Endothelial cell of umbilical vein (primary cell): ENCODE data around the gene TMEM135. TPM values are rescaled to one million over a fixed set of nuclear protein-coding genes. Genes with fewer than 3 reads are reported as not detected.
A peak's percentile ranks its signal among the peaks of the same experiment; 100 is the strongest.

Source experiments
- BruUV-seq: library from RNA; stranded (reverse); fragments of 400-500 nt; replicated peaks from 2 replicates; lab custom pipeline; 2021; lab: Mats Ljungman, UMichigan
- CTCF ChIA-PET: fragments of 300-600, 350-600 bp; sonication (Branson Sonifier 250); formaldehyde crosslinking; loops from one replicate; lab custom pipeline; 2021; ENCODE audit warnings: antibody characterized with exemption, inconsistent platforms; lab: Charles Lee
- POLR2A ChIA-PET: fragments of 300-600, 350-600 bp; sonication (Branson Sonifier 250); formaldehyde crosslinking; loops from one replicate; lab custom pipeline; 2021; ENCODE audit warnings: antibody characterized with exemption, inconsistent platforms; lab: Charles Lee
- DNase-seq: peaks from one replicate; pipeline ENCODE4 v3.0.0-alpha.2; 2011; ENCODE audit warnings: low read depth, low spot score
- FAIRE-seq: peaks from 2 replicates; lab custom pipeline; 2011; peaks lifted over from hg19 to GRCh38; lab: Jason Lieb, UNC
- H2AFZ ChIP-seq: 2 replicates; pipeline ENCODE4 v1.6.0; 2012; ENCODE audit warnings: low read depth, low read length, control low read depth, inconsistent platforms
- H3K27ac ChIP-seq: 2 replicates; pipeline ENCODE4 v1.5.1; 2011; ENCODE audit warnings: low read depth, mild to moderate bottlenecking, control low read depth, low read length, moderate library complexity; ENCODE audit not compliant: insufficient read depth
- H3K27me3 ChIP-seq, 2 experiments: 2 replicates each; pipeline versions ENCODE4 v1.6.0 to v1.6.1; 2011; ENCODE audit warnings: low read length in 2 of 2, mixed read lengths in 1 of 2; ENCODE audit not compliant: control insufficient read depth in 2 of 2, insufficient read depth in 2 of 2
- H3K36me3 ChIP-seq, 2 experiments: 2 replicates in 1 of 2; 3 replicates in 1 of 2; pipeline ENCODE4 v1.5.1; 2011; ENCODE audit warnings: low read length in 2 of 2, mild to moderate bottlenecking in 1 of 2, moderate library complexity in 1 of 2; ENCODE audit not compliant: control insufficient read depth in 2 of 2, insufficient read depth in 2 of 2; ENCODE audit errors: extremely low read depth in 1 of 2
- H3K4me1 ChIP-seq: 3 replicates; pipeline ENCODE4 v1.5.1; 2011; ENCODE audit warnings: mild to moderate bottlenecking, low read length; ENCODE audit not compliant: control insufficient read depth, insufficient read depth; ENCODE audit errors: extremely low read depth
- H3K4me2 ChIP-seq: 2 replicates; pipeline ENCODE4 v1.6.1; 2011; ENCODE audit warnings: low read length, control low read depth, mixed read lengths; ENCODE audit not compliant: insufficient read depth
- H3K4me3 ChIP-seq, 3 experiments: fragments of 200-600 bp in 1 of 3; sonication (generic), shearing (Covaris generic) in 1 of 3; replicated peaks in 1 of 3; 2 replicates each; pipeline ENCODE4 v1.5.1; 2011 to 2016; ENCODE audit warnings: control low read depth in 3 of 3, low read length in 3 of 3, mild to moderate bottlenecking in 2 of 3, inconsistent platforms in 1 of 3, low read depth in 1 of 3, moderate library complexity in 1 of 3; ENCODE audit not compliant: insufficient read depth in 1 of 3
- H3K79me2 ChIP-seq: 2 replicates; pipeline ENCODE4 v1.6.0; 2012; ENCODE audit warnings: low read length, inconsistent platforms; ENCODE audit not compliant: control insufficient read depth, insufficient read depth
- H3K9ac ChIP-seq: replicated peaks from 2 replicates; pipeline ENCODE3; 2011; ENCODE audit warnings: low read length, control low read depth; ENCODE audit not compliant: insufficient read depth; ENCODE audit errors: extremely low read depth
- H3K9me1 ChIP-seq: replicated peaks from 3 replicates; pipeline ENCODE4 v1.6.0; 2011; ENCODE audit warnings: mild to moderate bottlenecking, low read length; ENCODE audit not compliant: control insufficient read depth, insufficient read depth; ENCODE audit errors: extremely low read depth
- H3K9me3 ChIP-seq: replicated peaks from 2 replicates; pipeline ENCODE4 v1.5.1; 2012; ENCODE audit warnings: low read length, inconsistent platforms; ENCODE audit not compliant: control insufficient read depth, insufficient read depth
- H4K20me1 ChIP-seq: replicated peaks from 2 replicates; pipeline ENCODE3; 2011; ENCODE audit warnings: mild to moderate bottlenecking, low read length; ENCODE audit not compliant: control insufficient read depth, insufficient read depth; ENCODE audit errors: extremely low read depth
- CTCF ChIP-seq, 2 donors: IDR thresholded peaks; 1 replicate in 1 of 2; 2 replicates in 1 of 2; pipeline ENCODE4 v1.5.1; 2011; ENCODE audit warnings: low read length in 2 of 2, mild to moderate bottlenecking in 2 of 2, moderate library complexity in 2 of 2, control low read depth in 1 of 2, inconsistent platforms in 1 of 2, low read depth in 1 of 2; ENCODE audit not compliant: insufficient read depth in 1 of 2; ENCODE audit errors: extremely low read depth in 1 of 2
- EZH2 ChIP-seq: IDR thresholded peaks from 2 replicates; pipeline ENCODE4 v1.6.1; 2012; ENCODE audit warnings: borderline replicate concordance, low read depth, mild to moderate bottlenecking, moderate library complexity, low read length, inconsistent platforms; ENCODE audit not compliant: severe bottlenecking
- FOS ChIP-seq: IDR thresholded peaks from 2 replicates; pipeline ENCODE4 v1.6.1; 2011; ENCODE audit warnings: mild to moderate bottlenecking, low read length, moderate library complexity, borderline replicate concordance; ENCODE audit not compliant: insufficient read depth
- GATA2 ChIP-seq: IDR thresholded peaks from 2 replicates; pipeline ENCODE4 v1.7.0; 2011; ENCODE audit warnings: low read depth, mild to moderate bottlenecking, moderate library complexity, mixed read lengths, low read length; ENCODE audit not compliant: insufficient read length, insufficient read depth
- JUN ChIP-seq: IDR thresholded peaks from 2 replicates; pipeline ENCODE4 v1.6.1; 2011; ENCODE audit warnings: borderline replicate concordance, low read depth; ENCODE audit not compliant: insufficient read length, insufficient read depth
- MAX ChIP-seq: IDR thresholded peaks from 2 replicates; pipeline ENCODE4 v1.6.1; 2011; ENCODE audit not compliant: insufficient read depth, insufficient read length
- MYC ChIP-seq: IDR thresholded peaks from one replicate; pipeline ENCODE4 v1.6.1; 2011; ENCODE audit warnings: mild to moderate bottlenecking, low read depth, low read length
- POLR2A ChIP-seq: IDR thresholded peaks from 2 replicates; pipeline ENCODE4 v1.6.1; 2012; ENCODE audit warnings: low read depth, mild to moderate bottlenecking, control low read depth, low read length
- POLR2AphosphoS5 ChIP-seq: IDR thresholded peaks from 2 replicates; pipeline ENCODE4 v1.6.1; 2012; ENCODE audit warnings: low read depth, mild to moderate bottlenecking, control low read depth, low read length, moderate library complexity; ENCODE audit not compliant: insufficient read depth
- dilution Hi-C: fragments of 300-500 bp; cut with MboI; formaldehyde crosslinking; loops from one replicate; pipeline ENCODE4 v1.15.0; 2019; ENCODE audit warnings: low sequenced_read_pairs; ENCODE audit not compliant: extremely low pct_ligation_motif_present
- intact Hi-C: fragments of 100-400 bp; cut with micrococcal nuclease; formaldehyde crosslinking; loops from one replicate; pipeline ENCODE4 v1.10.0; 2022
- polyA plus RNA-seq, 4 experiments: library from polyadenylated mRNA; depleted of rRNA in 3 of 4; stranded (reverse) in 3 of 4; unstranded in 1 of 4; fragments of >200 nt; gene quantifications; 2 replicates each; pipeline versions ENCODE4 v1.2.1 to v1.2.3, GENCODE V29; 2011 to 2012; ENCODE audit warnings: missing spikeins in 1 of 4
- total RNA-seq: library from RNA; stranded (reverse); gene quantifications from 2 replicates; pipeline ENCODE4 v1.2.3, GENCODE V29; 2021

Gene TMEM135
- total and polyA plus RNA-seq, 2 donors (not counting 3 experiments of a cell fraction or from before 2014, with no cell fraction given) = 12.3 to 33.2 TPM

GRCh38 chr11:87110443-87111131, 72.9 kb downstream of the TMEM135 start:
- Histone ChIP-seq H3K4me2 (no peak overlapping the region), H2AFZ (no peak overlapping the region), H3K4me3 (no peak overlapping the region), H3K27ac (no peak overlapping the region), H3K9me3 (no peaks in the 10 kb centered on the region), H3K27me3 (no peaks in the 10 kb centered on the region), H3K4me1 (no peaks in the 10 kb centered on the region), H3K36me3 (no peaks in the 10 kb centered on the region), H3K9me1 (no peaks in the 10 kb centered on the region), H3K79me2 (peaks cover 4% of the 10 kb centered on the region), H3K9ac (no peak overlapping the region), H4K20me1 (no peaks in the 10 kb centered on the region)
- TF ChIP-seq POLR2AphosphoS5 (no peak), MAX (no peak), JUN (no peak), GATA2 (no peak)
- no TSS peak for BruUV-seq
- dilution Hi-C loops = no loop called here
- FAIRE-seq = no peak
- ChIA-PET POLR2A (no interaction called here), CTCF (interaction anchor here (0.8 to 1.5 kb wide), 5 partner anchors 9 to 116 kb away, joined by 3 to 5 read pairs (median 3); no protein-coding TSS in a partner anchor)
- intact Hi-C loops = no loop called here
- DNase-seq = no peak

GRCh38 chr11:87114093-87114492, 76.4 kb downstream of the TMEM135 start:
- Histone ChIP-seq H3K36me3 (no peaks in the 10 kb centered on the region), H3K4me2 (no peak overlapping the region), H3K27me3 (no peaks in the 10 kb centered on the region), H3K79me2 (no peaks in the 10 kb centered on the region), H3K4me3 (no peak overlapping the region), H3K9me1 (no peaks in the 10 kb centered on the region), H3K9ac (no peak overlapping the region), H3K9me3 (no peaks in the 10 kb centered on the region), H3K27ac (no peak overlapping the region), H2AFZ (no peak overlapping the region), H3K4me1 (no peaks in the 10 kb centered on the region), H4K20me1 (no peaks in the 10 kb centered on the region)
- BruUV-seq = no TSS peak
- POLR2A ChIA-PET = interaction anchor here (0.5 kb wide), 1 partner anchor 139 kb away, joined by 4 read pairs; no protein-coding TSS in a partner anchor
- FAIRE-seq = peak; percentile 67
- no peak for DNase-seq
- dilution Hi-C loops = no loop called here
- intact Hi-C loops = no loop called here
- CTCF ChIA-PET = interaction anchor here (1.0 to 2.0 kb wide), 6 partner anchors 9 to 176 kb away, joined by 3 to 10 read pairs (median 6); no protein-coding TSS in a partner anchor
- TF ChIP-seq POLR2AphosphoS5 (no peak), MYC (no peak), EZH2 (no peak), MAX (no peak), GATA2 (no peak), CTCF (IDR thresholded peaks at IDR 0.05; ENCODE audit: extremely low read depth in 1 of 2, insufficient read depth in 1 of 2, low read depth in 1 of 2, low read length in 2 of 2) (no peak), POLR2A (no peak), JUN (no peak), FOS (no peak)
